Endothelial cell of umbilical vein (primary cell): ENCODE measurements around the gene MRPL53. TPM values are rescaled to one million over a fixed set of nuclear protein-coding genes. Genes with fewer than 3 reads are reported as not detected.

Experiments used
- BruUV-seq: library from RNA; stranded (reverse); fragments of 400-500 nt; replicated peaks from 2 replicates; lab custom pipeline; 2021; lab: Mats Ljungman, UMichigan
- CTCF ChIA-PET: fragments of 300-600, 350-600 bp; sonication (Branson Sonifier 250); formaldehyde crosslinking; loops from one replicate; lab custom pipeline; 2021; ENCODE audit warnings: antibody characterized with exemption, inconsistent platforms; lab: Charles Lee
- POLR2A ChIA-PET: fragments of 300-600, 350-600 bp; sonication (Branson Sonifier 250); formaldehyde crosslinking; loops from one replicate; lab custom pipeline; 2021; ENCODE audit warnings: antibody characterized with exemption, inconsistent platforms; lab: Charles Lee
- DNase-seq: peaks from one replicate; pipeline ENCODE4 v3.0.0-alpha.2; 2011; ENCODE audit warnings: low read depth, low spot score
- FAIRE-seq: peaks from 2 replicates; lab custom pipeline; 2011; peaks lifted over from hg19 to GRCh38; lab: Jason Lieb, UNC
- H2AFZ ChIP-seq: 2 replicates; pipeline ENCODE4 v1.6.0; 2012; ENCODE audit warnings: low read depth, low read length, control low read depth, inconsistent platforms
- H3K27ac ChIP-seq: 2 replicates; pipeline ENCODE4 v1.5.1; 2011; ENCODE audit warnings: low read depth, mild to moderate bottlenecking, control low read depth, low read length, moderate library complexity; ENCODE audit not compliant: insufficient read depth
- H3K27me3 ChIP-seq, 2 experiments: 2 replicates each; pipeline versions ENCODE4 v1.6.0 to v1.6.1; 2011; ENCODE audit warnings: low read length in 2 of 2, mixed read lengths in 1 of 2; ENCODE audit not compliant: control insufficient read depth in 2 of 2, insufficient read depth in 2 of 2
- H3K36me3 ChIP-seq, 2 experiments: 2 replicates in 1 of 2; 3 replicates in 1 of 2; pipeline ENCODE4 v1.5.1; 2011; ENCODE audit warnings: low read length in 2 of 2, mild to moderate bottlenecking in 1 of 2, moderate library complexity in 1 of 2; ENCODE audit not compliant: control insufficient read depth in 2 of 2, insufficient read depth in 2 of 2; ENCODE audit errors: extremely low read depth in 1 of 2
- H3K4me1 ChIP-seq: 3 replicates; pipeline ENCODE4 v1.5.1; 2011; ENCODE audit warnings: mild to moderate bottlenecking, low read length; ENCODE audit not compliant: control insufficient read depth, insufficient read depth; ENCODE audit errors: extremely low read depth
- H3K4me2 ChIP-seq: 2 replicates; pipeline ENCODE4 v1.6.1; 2011; ENCODE audit warnings: low read length, control low read depth, mixed read lengths; ENCODE audit not compliant: insufficient read depth
- H3K4me3 ChIP-seq, 3 experiments: fragments of 200-600 bp in 1 of 3; sonication (generic), shearing (Covaris generic) in 1 of 3; replicated peaks in 1 of 3; 2 replicates each; pipeline ENCODE4 v1.5.1; 2011 to 2016; ENCODE audit warnings: control low read depth in 3 of 3, low read length in 3 of 3, mild to moderate bottlenecking in 2 of 3, inconsistent platforms in 1 of 3, low read depth in 1 of 3, moderate library complexity in 1 of 3; ENCODE audit not compliant: insufficient read depth in 1 of 3
- H3K79me2 ChIP-seq: 2 replicates; pipeline ENCODE4 v1.6.0; 2012; ENCODE audit warnings: low read length, inconsistent platforms; ENCODE audit not compliant: control insufficient read depth, insufficient read depth
- H3K9ac ChIP-seq: replicated peaks from 2 replicates; pipeline ENCODE3; 2011; ENCODE audit warnings: low read length, control low read depth; ENCODE audit not compliant: insufficient read depth; ENCODE audit errors: extremely low read depth
- H3K9me1 ChIP-seq: replicated peaks from 3 replicates; pipeline ENCODE4 v1.6.0; 2011; ENCODE audit warnings: mild to moderate bottlenecking, low read length; ENCODE audit not compliant: control insufficient read depth, insufficient read depth; ENCODE audit errors: extremely low read depth
- H3K9me3 ChIP-seq: replicated peaks from 2 replicates; pipeline ENCODE4 v1.5.1; 2012; ENCODE audit warnings: low read length, inconsistent platforms; ENCODE audit not compliant: control insufficient read depth, insufficient read depth
- H4K20me1 ChIP-seq: replicated peaks from 2 replicates; pipeline ENCODE3; 2011; ENCODE audit warnings: mild to moderate bottlenecking, low read length; ENCODE audit not compliant: control insufficient read depth, insufficient read depth; ENCODE audit errors: extremely low read depth
- EZH2 ChIP-seq: IDR thresholded peaks from 2 replicates; pipeline ENCODE4 v1.6.1; 2012; ENCODE audit warnings: borderline replicate concordance, low read depth, mild to moderate bottlenecking, moderate library complexity, low read length, inconsistent platforms; ENCODE audit not compliant: severe bottlenecking
- FOS ChIP-seq: IDR thresholded peaks from 2 replicates; pipeline ENCODE4 v1.6.1; 2011; ENCODE audit warnings: mild to moderate bottlenecking, low read length, moderate library complexity, borderline replicate concordance; ENCODE audit not compliant: insufficient read depth
- GATA2 ChIP-seq: IDR thresholded peaks from 2 replicates; pipeline ENCODE4 v1.7.0; 2011; ENCODE audit warnings: low read depth, mild to moderate bottlenecking, moderate library complexity, mixed read lengths, low read length; ENCODE audit not compliant: insufficient read length, insufficient read depth
- JUN ChIP-seq: IDR thresholded peaks from 2 replicates; pipeline ENCODE4 v1.6.1; 2011; ENCODE audit warnings: borderline replicate concordance, low read depth; ENCODE audit not compliant: insufficient read length, insufficient read depth
- MYC ChIP-seq: IDR thresholded peaks from one replicate; pipeline ENCODE4 v1.6.1; 2011; ENCODE audit warnings: mild to moderate bottlenecking, low read depth, low read length
- POLR2A ChIP-seq: IDR thresholded peaks from 2 replicates; pipeline ENCODE4 v1.6.1; 2012; ENCODE audit warnings: low read depth, mild to moderate bottlenecking, control low read depth, low read length
- POLR2AphosphoS5 ChIP-seq: IDR thresholded peaks from 2 replicates; pipeline ENCODE4 v1.6.1; 2012; ENCODE audit warnings: low read depth, mild to moderate bottlenecking, control low read depth, low read length, moderate library complexity; ENCODE audit not compliant: insufficient read depth
- dilution Hi-C: fragments of 300-500 bp; cut with MboI; formaldehyde crosslinking; loops from one replicate; pipeline ENCODE4 v1.15.0; 2019; ENCODE audit warnings: low sequenced_read_pairs; ENCODE audit not compliant: extremely low pct_ligation_motif_present
- intact Hi-C: fragments of 100-400 bp; cut with micrococcal nuclease; formaldehyde crosslinking; loops from one replicate; pipeline ENCODE4 v1.10.0; 2022
- polyA plus RNA-seq, 4 experiments: library from polyadenylated mRNA; depleted of rRNA in 3 of 4; stranded (reverse) in 3 of 4; unstranded in 1 of 4; fragments of >200 nt; gene quantifications; 2 replicates each; pipeline versions ENCODE4 v1.2.1 to v1.2.3, GENCODE V29; 2011 to 2012; ENCODE audit warnings: missing spikeins in 1 of 4
- total RNA-seq: library from RNA; stranded (reverse); gene quantifications from 2 replicates; pipeline ENCODE4 v1.2.3, GENCODE V29; 2021
- TF ChIP-seq, protein P1 (sequence below), 2 donors: IDR thresholded peaks; 1 replicate in 1 of 2; 2 replicates in 1 of 2; pipeline ENCODE4 v1.5.1; 2011; ENCODE audit warnings: low read length in 2 of 2, mild to moderate bottlenecking in 2 of 2, moderate library complexity in 2 of 2, control low read depth in 1 of 2, inconsistent platforms in 1 of 2, low read depth in 1 of 2; ENCODE audit not compliant: insufficient read depth in 1 of 2; ENCODE audit errors: extremely low read depth in 1 of 2
- TF ChIP-seq, protein P2 (sequence below): IDR thresholded peaks from 2 replicates; pipeline ENCODE4 v1.6.1; 2011; ENCODE audit not compliant: insufficient read depth, insufficient read length

The MRPL53 gene
- total and polyA plus RNA-seq, 2 donors (not counting 3 experiments of a cell fraction or from before 2014, with no cell fraction given): 68.7 to 69.7 TPM

DNA sequence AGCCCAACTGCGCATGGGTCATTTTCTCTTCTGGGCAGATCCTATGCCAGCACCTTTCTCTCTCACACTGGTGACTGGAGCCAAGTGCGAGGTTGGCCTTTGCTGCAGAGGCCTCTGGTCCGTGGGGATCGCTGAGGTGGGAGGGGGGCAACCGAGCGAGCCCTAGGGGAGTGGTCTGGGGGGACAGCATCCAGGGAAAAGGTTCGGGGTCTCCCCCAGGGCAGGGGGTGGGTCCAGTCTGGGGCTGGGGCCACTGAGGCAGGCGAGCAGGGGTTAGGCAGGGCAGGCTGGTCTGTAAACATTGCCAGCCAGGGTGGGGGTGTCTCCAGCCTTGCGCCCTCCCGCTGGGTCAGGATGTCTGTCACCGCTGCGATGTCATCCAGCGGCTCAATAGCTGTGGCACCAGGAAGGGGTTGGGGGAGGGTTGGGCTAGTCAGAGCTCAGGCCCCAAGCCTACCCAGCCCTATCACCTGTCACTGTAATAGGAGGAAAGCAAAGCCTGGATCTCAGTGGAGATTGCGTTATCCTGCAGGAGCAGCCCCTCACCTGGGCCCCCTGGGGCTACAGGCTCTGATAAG lies 46.2 kb downstream of the MRPL53 start:
- FAIRE-seq: no peak
- intact Hi-C loops: no loop called here
- dilution Hi-C loops: no loop called here
- Histone ChIP-seq H2AFZ (no peak overlapping the region), H3K9me1 (no peaks in the 10 kb centered on the region), H3K36me3 (peaks cover 4 to 33% of the 10 kb centered on the region in 2 experiments), H4K20me1 (no peaks in the 10 kb centered on the region), H3K4me2 (no peak overlapping the region), H3K27me3 (no peaks in the 10 kb centered on the region), H3K79me2 (no peaks in the 10 kb centered on the region), H3K4me1 (peaks cover 6% of the 10 kb centered on the region), H3K9ac (no peak overlapping the region), H3K27ac (no peak overlapping the region), H3K4me3 (no peak overlapping the region), H3K9me3 (no peaks in the 10 kb centered on the region)
- ChIA-PET POLR2A (no interaction called here), CTCF (no interaction called here)
- TF ChIP-seq EZH2: no peak
- TF ChIP-seq, protein P1, sequence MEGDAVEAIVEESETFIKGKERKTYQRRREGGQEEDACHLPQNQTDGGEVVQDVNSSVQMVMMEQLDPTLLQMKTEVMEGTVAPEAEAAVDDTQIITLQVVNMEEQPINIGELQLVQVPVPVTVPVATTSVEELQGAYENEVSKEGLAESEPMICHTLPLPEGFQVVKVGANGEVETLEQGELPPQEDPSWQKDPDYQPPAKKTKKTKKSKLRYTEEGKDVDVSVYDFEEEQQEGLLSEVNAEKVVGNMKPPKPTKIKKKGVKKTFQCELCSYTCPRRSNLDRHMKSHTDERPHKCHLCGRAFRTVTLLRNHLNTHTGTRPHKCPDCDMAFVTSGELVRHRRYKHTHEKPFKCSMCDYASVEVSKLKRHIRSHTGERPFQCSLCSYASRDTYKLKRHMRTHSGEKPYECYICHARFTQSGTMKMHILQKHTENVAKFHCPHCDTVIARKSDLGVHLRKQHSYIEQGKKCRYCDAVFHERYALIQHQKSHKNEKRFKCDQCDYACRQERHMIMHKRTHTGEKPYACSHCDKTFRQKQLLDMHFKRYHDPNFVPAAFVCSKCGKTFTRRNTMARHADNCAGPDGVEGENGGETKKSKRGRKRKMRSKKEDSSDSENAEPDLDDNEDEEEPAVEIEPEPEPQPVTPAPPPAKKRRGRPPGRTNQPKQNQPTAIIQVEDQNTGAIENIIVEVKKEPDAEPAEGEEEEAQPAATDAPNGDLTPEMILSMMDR (IDR thresholded peaks at IDR 0.05; ENCODE audit: extremely low read depth in 1 of 2, insufficient read depth in 1 of 2, low read depth in 1 of 2, low read length in 2 of 2): no peak
- no peak for TF ChIP-seq JUN
- TF ChIP-seq POLR2AphosphoS5: no peak
- no peak for TF ChIP-seq POLR2A
- no peak for TF ChIP-seq FOS
- TF ChIP-seq, protein P2, sequence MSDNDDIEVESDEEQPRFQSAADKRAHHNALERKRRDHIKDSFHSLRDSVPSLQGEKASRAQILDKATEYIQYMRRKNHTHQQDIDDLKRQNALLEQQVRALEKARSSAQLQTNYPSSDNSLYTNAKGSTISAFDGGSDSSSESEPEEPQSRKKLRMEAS: no peak
- TF ChIP-seq GATA2: no peak
- TF ChIP-seq MYC: no peak
- DNase-seq: no peak
- BruUV-seq: no TSS peak
